GM12801 (cell line): ENCODE results near the gene ITGAE.

Source experiments
- CTCF ChIP-seq: IDR thresholded peaks from one replicate; pipeline ENCODE4 v1.5.1; 2011; ENCODE audit warnings: control low read depth; ENCODE audit not compliant: insufficient read length; ENCODE audit errors: extremely low read depth

The ITGAE gene

DNA sequence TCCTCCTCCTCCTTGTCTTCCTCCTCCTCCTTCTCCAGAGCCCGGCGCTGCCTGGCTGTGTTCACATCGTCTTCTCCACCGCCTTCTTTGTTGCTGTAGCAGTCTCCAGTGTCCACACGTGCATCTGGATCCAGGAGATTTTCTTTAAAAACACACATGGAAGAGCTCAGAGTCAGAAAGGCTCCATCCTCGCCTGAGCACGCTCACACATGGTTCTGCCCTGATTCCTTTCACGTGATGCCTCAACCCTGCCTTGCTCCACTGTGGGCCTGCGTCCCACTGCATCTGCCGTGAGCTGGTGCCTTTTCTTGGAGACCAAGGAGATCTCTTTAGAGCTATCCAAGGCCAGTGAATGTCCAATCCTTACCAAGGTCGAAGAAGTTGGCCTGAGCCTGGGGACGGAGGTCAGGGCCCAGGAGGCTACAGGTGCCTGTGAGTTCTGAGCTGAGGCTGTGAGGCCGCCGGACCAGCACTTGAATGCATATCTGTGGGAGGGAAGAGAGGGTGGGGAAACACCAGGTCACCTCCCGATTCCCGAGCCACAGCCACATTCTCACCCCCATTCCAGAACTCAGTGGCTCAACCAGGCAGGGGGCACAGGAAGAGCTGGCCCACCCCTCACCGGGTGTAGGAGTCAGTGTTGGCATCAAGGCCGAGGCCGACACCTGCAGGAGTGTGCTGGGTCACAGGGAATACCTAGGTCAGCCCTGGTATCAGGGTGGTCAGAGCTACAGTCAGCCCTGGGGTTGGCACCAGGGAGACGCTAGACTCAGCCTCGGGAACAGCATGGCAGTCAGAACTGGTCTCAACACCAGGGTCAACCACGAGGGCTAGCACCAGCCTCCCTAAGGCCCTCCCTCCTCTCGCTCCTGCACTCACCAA, 39.7 kb downstream of the ITGAE start:
- no peak for TF ChIP-seq CTCF

GRCh38 chr17:3759597-3760216, 41.3 kb downstream of the ITGAE start:
- no peak for TF ChIP-seq CTCF

DNA sequence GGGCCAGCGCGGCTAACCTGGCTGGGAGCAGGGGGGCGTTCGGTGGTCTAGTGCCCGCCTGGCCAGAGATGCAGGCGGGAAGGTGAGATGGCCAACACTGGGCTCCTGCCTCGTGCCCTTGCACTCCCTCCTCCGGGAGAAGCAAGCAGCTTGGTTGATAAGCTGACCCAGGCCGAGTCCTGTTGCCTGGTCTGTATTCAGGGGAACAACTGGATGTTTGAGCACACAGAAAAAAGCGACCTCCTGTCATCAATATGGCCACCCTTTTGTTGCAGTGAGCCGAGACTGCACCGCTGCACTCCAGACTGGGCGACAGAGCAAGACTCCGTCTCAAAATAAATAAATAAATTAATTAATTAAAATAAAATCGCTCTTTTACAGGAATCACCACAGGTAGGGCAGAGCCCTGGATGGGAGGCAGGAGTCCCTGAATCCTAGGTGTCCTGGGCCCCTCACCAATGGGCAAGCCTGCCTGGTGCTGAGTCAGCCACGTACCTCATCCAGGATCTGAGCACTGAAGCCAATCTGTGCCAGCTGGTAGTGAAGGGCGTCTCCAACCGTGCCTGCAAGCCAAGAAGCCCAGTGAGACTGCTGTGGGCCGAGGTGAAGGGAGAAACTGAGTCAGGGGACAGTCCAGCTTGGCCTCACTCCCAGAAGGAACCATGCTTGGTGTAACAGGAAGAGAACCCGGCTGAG, 45.5 kb downstream of the ITGAE start:
- TF ChIP-seq CTCF, result no peak

- TF ChIP-seq CTCF, result no peak
Observed at GRCh38 chr17:3754458-3755334, 46.3 kb downstream of the ITGAE start.

GRCh38 chr17:3754066-3754457, 46.9 kb downstream of the ITGAE start:
- no peak for TF ChIP-seq CTCF

DNA sequence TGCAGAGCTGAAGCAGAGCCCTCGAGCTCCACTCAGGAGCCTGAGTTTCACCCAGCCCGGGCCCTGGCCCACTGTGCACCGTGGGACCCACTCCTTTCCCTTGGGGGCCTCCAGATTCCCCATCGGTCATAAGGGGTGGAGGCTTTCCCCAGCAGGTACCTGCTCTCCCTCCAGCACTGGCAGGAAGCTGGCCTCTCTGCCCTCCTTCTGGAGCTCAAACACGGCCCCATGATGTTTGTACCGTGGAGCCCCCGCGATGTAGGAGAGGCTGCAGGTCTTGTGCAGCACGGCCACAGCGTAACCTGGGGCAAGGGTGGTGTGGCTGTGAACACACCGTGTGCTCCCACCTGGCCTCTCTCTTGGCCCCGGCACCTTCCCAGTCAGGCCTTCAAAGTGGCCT, 47.4 kb downstream of the ITGAE start:
- no peak for TF ChIP-seq CTCF
